Liver (tissue), 9 donors: ENCODE data around the gene POLR1H. TPM values are rescaled to one million over a fixed set of nuclear protein-coding genes. Genes with fewer than 3 reads are reported as not detected.

Experiments
- DNase-seq: peaks from one replicate; pipeline ENCODE4 v3.0.0-alpha.2; 2017; ENCODE audit warnings: low spot score
- H3K27ac ChIP-seq, 2 donors: one replicate each; pipeline ENCODE4 v1.7.0; 2013; ENCODE audit warnings: inconsistent platforms in 2 of 2, low read length in 2 of 2, control low read depth in 1 of 2, low read depth in 1 of 2, mild to moderate bottlenecking in 1 of 2
- H3K27me3 ChIP-seq, 4 donors: one replicate each; pipeline versions ENCODE4 v1.6.1 to v1.7.0; 2013; ENCODE audit warnings: low read length in 3 of 4, inconsistent platforms in 1 of 4, mild to moderate bottlenecking in 1 of 4, moderate library complexity in 1 of 4; ENCODE audit not compliant: control insufficient read depth in 4 of 4, insufficient read depth in 4 of 4
- H3K36me3 ChIP-seq, 4 donors: one replicate each; pipeline versions ENCODE4 v1.6.1 to v1.7.0; 2013; ENCODE audit warnings: low read length in 3 of 4, mild to moderate bottlenecking in 3 of 4, low read depth in 1 of 4, moderate library complexity in 1 of 4; ENCODE audit not compliant: control insufficient read depth in 4 of 4, insufficient read depth in 3 of 4
- H3K4me1 ChIP-seq, 4 donors: one replicate each; pipeline versions ENCODE4 v1.6.1 to v1.7.0; 2013; ENCODE audit warnings: low read length in 3 of 4, mild to moderate bottlenecking in 3 of 4, moderate library complexity in 1 of 4; ENCODE audit not compliant: control insufficient read depth in 4 of 4, insufficient read depth in 4 of 4
- H3K4me3 ChIP-seq, 3 donors: one replicate each; pipeline versions ENCODE4 v1.6.1 to v1.7.0; 2013; ENCODE audit warnings: low read length in 3 of 3, control low read depth in 1 of 3, low read depth in 1 of 3, mild to moderate bottlenecking in 1 of 3
- H3K9ac ChIP-seq, 2 donors: one replicate each; pipeline ENCODE4 v1.7.0; 2013; ENCODE audit warnings: low read length in 2 of 2, mild to moderate bottlenecking in 2 of 2, moderate library complexity in 2 of 2, control low read depth in 1 of 2, low read depth in 1 of 2
- H3K9me3 ChIP-seq, 4 donors: one replicate each; pipeline versions ENCODE4 v1.6.1 to v1.7.0; 2013; ENCODE audit warnings: low read length in 3 of 4; ENCODE audit not compliant: control insufficient read depth in 4 of 4
- ATF3 ChIP-seq: IDR thresholded peaks from 2 replicates; pipeline ENCODE4 v1.6.1; 2016; ENCODE audit warnings: antibody characterized with exemption
- CTCF ChIP-seq: fragments of 150-350 bp; IDR thresholded peaks from 2 replicates; pipeline ENCODE4 v1.5.1; 2017; ENCODE audit warnings: improper control_type of control experiment, low read depth, low read length; ENCODE audit not compliant: missing input control
- FOXA1 ChIP-seq: IDR thresholded peaks from 2 replicates; pipeline ENCODE4 v1.6.1; 2016; ENCODE audit warnings: antibody characterized with exemption
- FOXA2 ChIP-seq: IDR thresholded peaks from 2 replicates; pipeline ENCODE4 v1.6.1; 2016; ENCODE audit warnings: antibody characterized with exemption
- GABPA ChIP-seq, 2 donors: IDR thresholded peaks in 1 of 2; conservative IDR thresholded peaks in 1 of 2; 2 replicates each; pipeline ENCODE4 v1.6.1; 2016; ENCODE audit warnings: antibody characterized with exemption in 2 of 2, mild to moderate bottlenecking in 1 of 2, moderate library complexity in 1 of 2
- HNF4A ChIP-seq, 2 donors: conservative IDR thresholded peaks; 2 replicates each; pipeline ENCODE4 v1.6.1; 2016; ENCODE audit warnings: antibody characterized with exemption in 2 of 2, mild to moderate bottlenecking in 2 of 2
- HNF4G ChIP-seq: IDR thresholded peaks from 2 replicates; pipeline ENCODE4 v1.6.1; 2016; ENCODE audit warnings: antibody characterized with exemption
- JUND ChIP-seq, 2 donors: IDR thresholded peaks; 2 replicates each; pipeline ENCODE4 v1.6.1; 2016; ENCODE audit warnings: antibody characterized with exemption in 2 of 2
- MAX ChIP-seq: IDR thresholded peaks from 2 replicates; pipeline ENCODE4 v1.6.1; 2016; ENCODE audit warnings: antibody characterized with exemption
- RAD21 ChIP-seq, 2 donors: IDR thresholded peaks; 2 replicates each; pipeline ENCODE4 v1.6.1; 2016; ENCODE audit warnings: antibody characterized with exemption in 2 of 2, mild to moderate bottlenecking in 2 of 2
- RXRA ChIP-seq, 2 donors: IDR thresholded peaks; 2 replicates each; pipeline ENCODE4 v1.6.1; 2017 to 2018; ENCODE audit warnings: antibody characterized with exemption in 2 of 2, mild to moderate bottlenecking in 1 of 2
- SP1 ChIP-seq: IDR thresholded peaks from 2 replicates; pipeline ENCODE4 v1.6.1; 2018; ENCODE audit warnings: antibody characterized with exemption, mild to moderate bottlenecking
- TAF1 ChIP-seq: conservative IDR thresholded peaks from 2 replicates; pipeline ENCODE4 v1.6.1; 2016; ENCODE audit warnings: antibody characterized with exemption, mild to moderate bottlenecking
- YY1 ChIP-seq: IDR thresholded peaks from 2 replicates; pipeline ENCODE4 v1.6.1; 2016; ENCODE audit warnings: antibody characterized with exemption, mild to moderate bottlenecking
- whole genome bisulfite sequencing: extraction: QIAGEN DNeasy Blood & Tissue Kit; methylation state at CpG from one replicate; pipeline ENCODE4 v1.1.7; 2013; 5-methylcytosine and 5-hydroxymethylcytosine counted together
- polyA plus RNA-seq, 2 donors: library from polyadenylated mRNA; stranded (reverse) in 1 of 2; unstranded in 1 of 2; fragments of 200-250 nt in 1 of 2; fragments of >200 nt in 1 of 2; fragmentation: Nextera tagmentation in 1 of 2; extraction: Ambion mirVana in 1 of 2; gene quantifications; one replicate each; pipeline versions ENCODE4 v1.2.1 to v1.2.3, GENCODE V29; 2013 to 2015
- total RNA-seq, 2 donors: library from RNA; depleted of rRNA; stranded (reverse); fragments of >200 nt; gene quantifications; one replicate each; pipeline ENCODE4 v1.2.3, GENCODE V29; 2014
- TF ChIP-seq, protein P1 (sequence below): IDR thresholded peaks from 2 replicates; pipeline ENCODE4 v1.6.1; 2016; ENCODE audit warnings: antibody characterized with exemption, mild to moderate bottlenecking
- donor health status: healthy.
- donor health status: healthy.
- donor health status: healthy.
- donor health status: healthy.
- donor health status: healthy.

POLR1H gene
- total and polyA plus RNA-seq, 4 donors, result 7.0 to 27.5 (median 16.8) TPM

- DNase-seq, result peak; percentile 87
- Histone ChIP-seq H3K27me3 (peaks cover 0 to 7% (median 2%) of the 10 kb centered on the region in 4 donors), H3K9me3 (no peaks in the 10 kb centered on the region), H3K9ac (peak overlapping the region; percentile 28 to 40), H3K36me3 (no peaks in the 10 kb centered on the region), H3K4me3 (peak overlapping the region; percentile 16 to 66 (median 22)), H3K27ac (peak overlapping the region; percentile 31 to 49), H3K4me1 (peaks cover 8 to 36% (median 28%) of the 10 kb centered on the region in 4 donors)
- no peak for TF ChIP-seq ATF3
- peak; percentile 26 for TF ChIP-seq HNF4G
- peak; percentile 80 for TF ChIP-seq FOXA1
- TF ChIP-seq CTCF, result peak; percentile 97
- TF ChIP-seq, protein P1, sequence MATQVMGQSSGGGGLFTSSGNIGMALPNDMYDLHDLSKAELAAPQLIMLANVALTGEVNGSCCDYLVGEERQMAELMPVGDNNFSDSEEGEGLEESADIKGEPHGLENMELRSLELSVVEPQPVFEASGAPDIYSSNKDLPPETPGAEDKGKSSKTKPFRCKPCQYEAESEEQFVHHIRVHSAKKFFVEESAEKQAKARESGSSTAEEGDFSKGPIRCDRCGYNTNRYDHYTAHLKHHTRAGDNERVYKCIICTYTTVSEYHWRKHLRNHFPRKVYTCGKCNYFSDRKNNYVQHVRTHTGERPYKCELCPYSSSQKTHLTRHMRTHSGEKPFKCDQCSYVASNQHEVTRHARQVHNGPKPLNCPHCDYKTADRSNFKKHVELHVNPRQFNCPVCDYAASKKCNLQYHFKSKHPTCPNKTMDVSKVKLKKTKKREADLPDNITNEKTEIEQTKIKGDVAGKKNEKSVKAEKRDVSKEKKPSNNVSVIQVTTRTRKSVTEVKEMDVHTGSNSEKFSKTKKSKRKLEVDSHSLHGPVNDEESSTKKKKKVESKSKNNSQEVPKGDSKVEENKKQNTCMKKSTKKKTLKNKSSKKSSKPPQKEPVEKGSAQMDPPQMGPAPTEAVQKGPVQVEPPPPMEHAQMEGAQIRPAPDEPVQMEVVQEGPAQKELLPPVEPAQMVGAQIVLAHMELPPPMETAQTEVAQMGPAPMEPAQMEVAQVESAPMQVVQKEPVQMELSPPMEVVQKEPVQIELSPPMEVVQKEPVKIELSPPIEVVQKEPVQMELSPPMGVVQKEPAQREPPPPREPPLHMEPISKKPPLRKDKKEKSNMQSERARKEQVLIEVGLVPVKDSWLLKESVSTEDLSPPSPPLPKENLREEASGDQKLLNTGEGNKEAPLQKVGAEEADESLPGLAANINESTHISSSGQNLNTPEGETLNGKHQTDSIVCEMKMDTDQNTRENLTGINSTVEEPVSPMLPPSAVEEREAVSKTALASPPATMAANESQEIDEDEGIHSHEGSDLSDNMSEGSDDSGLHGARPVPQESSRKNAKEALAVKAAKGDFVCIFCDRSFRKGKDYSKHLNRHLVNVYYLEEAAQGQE, result no peak
- TF ChIP-seq SP1, result no peak
- peak; percentile 26 for TF ChIP-seq YY1
- TF ChIP-seq FOXA2, result peak; percentile 84
- no peak for TF ChIP-seq TAF1
- peak; percentile 46 to 54 for TF ChIP-seq RXRA (IDR thresholded peaks at IDR 0.05)
- TF ChIP-seq RAD21 (IDR thresholded peaks at IDR 0.05), result peak; percentile 90 to 92
- TF ChIP-seq GABPA (IDR thresholded peaks at IDR 0.05 in 1 of 2, conservative IDR thresholded peaks at IDR 0.05 in 1 of 2), result peak in 1 of 2 donors; percentile 67
- TF ChIP-seq MAX, result peak; percentile 26
- peak; percentile 68 to 70 for TF ChIP-seq HNF4A (conservative IDR thresholded peaks at IDR 0.05)
- WGBS, result 3% methylated on average over 36 of the region's 36 CpGs
These were observed 42.2 kb downstream of the POLR1H start for GRCh38 chr6:30102970-30103871.

DNA sequence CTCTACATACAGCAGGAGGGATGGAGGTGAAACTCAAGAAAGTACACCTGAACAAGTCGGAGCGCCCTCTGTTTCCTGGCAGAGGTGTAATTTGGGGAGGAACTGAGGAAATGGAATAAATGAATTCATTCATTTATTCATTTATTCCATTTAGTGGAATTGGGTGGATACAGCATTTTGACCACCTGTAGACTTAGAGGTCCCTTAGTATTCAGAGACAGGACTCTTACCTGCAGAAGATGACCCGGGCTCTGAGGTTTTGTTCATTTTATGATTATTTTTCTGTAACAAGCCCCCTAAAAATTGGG, 42.8 kb downstream of the POLR1H start:
- no peak for DNase-seq
- no peak for TF ChIP-seq TAF1
- no peak for TF ChIP-seq FOXA1
- TF ChIP-seq YY1, result no peak
- TF ChIP-seq HNF4G, result no peak
- TF ChIP-seq FOXA2, result no peak
- TF ChIP-seq, protein P1, result no peak
- TF ChIP-seq RAD21 (IDR thresholded peaks at IDR 0.05), result no peak
- TF ChIP-seq ATF3, result no peak
- TF ChIP-seq HNF4A (conservative IDR thresholded peaks at IDR 0.05), result no peak
- no peak for TF ChIP-seq RXRA (IDR thresholded peaks at IDR 0.05)
- TF ChIP-seq MAX, result no peak
- no peak for TF ChIP-seq SP1
- TF ChIP-seq JUND (IDR thresholded peaks at IDR 0.05), result no peak
- H3K4me1 ChIP-seq, result peaks cover 8 to 36% (median 28%) of the 10 kb centered on the region in 4 donors
- H3K27ac ChIP-seq, result no peak overlapping the region
- H3K9ac ChIP-seq, result peak overlapping the region in 1 of 2 donors; percentile 40
- no peaks in the 10 kb centered on the region for H3K36me3 ChIP-seq
- WGBS, result 48% methylated on average over 3 of the region's 3 CpGs
- H3K27me3 ChIP-seq, result peaks cover 0 to 7% (median 2%) of the 10 kb centered on the region in 4 donors
- H3K4me3 ChIP-seq, result no peak overlapping the region
- H3K9me3 ChIP-seq, result no peaks in the 10 kb centered on the region
